NAMALWA (cell line): ENCODE results near the gene SPON1.
A peak's percentile ranks its signal among the peaks of the same experiment; 100 is the strongest.

Experiments
- DNase-seq: peaks from one replicate; pipeline ENCODE4 v3.0.0-alpha.2; 2015; ENCODE audit warnings: low spot score

SPON1 gene

GRCh38 chr11:13944016-13944415, 18.5 kb upstream of the SPON1 start:
- DNase-seq: no peak

GRCh38 chr11:13944911-13945425, 17.6 kb upstream of the SPON1 start:
- no peak for DNase-seq

DNA sequence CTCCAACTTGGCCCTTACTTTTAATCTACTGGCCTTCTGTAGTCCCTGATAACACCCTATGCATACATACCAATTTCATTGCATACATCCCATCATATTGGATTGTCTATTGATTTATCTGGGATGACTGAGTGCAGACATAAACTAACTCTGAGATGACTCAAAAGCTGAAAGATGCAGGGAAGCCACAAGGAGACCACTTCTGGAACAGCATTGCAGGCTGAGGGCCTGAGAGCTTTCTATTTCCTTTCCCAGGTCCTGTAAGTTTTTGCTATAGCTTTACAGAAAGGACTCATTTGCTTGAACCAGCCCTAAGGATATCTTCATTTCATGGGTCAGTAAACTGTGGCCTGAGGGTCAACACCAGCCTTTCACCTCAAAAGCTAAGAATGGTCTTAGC, 15.1 kb upstream of the SPON1 start:
- DNase-seq: no peak

DNA sequence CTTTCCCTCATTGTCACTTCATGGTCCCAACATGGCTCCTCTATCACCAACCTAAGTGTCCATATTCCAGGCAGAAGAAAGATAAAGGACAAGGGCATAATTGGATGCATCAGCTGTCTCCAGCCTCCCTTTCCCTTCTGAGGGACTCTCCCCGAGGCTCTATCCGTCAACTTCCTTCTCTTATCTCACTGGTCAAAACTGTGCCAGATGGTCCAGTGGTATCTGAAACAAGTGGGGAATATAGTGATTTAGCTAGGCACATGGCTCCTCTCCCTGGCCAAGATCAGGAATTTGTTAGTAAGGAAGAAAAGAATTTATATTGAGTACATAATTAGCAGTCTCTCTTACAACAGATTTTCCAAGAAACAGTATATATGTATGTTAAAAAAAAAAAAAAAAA, 12.6 kb upstream of the SPON1 start:
- DNase-seq: no peak

DNA sequence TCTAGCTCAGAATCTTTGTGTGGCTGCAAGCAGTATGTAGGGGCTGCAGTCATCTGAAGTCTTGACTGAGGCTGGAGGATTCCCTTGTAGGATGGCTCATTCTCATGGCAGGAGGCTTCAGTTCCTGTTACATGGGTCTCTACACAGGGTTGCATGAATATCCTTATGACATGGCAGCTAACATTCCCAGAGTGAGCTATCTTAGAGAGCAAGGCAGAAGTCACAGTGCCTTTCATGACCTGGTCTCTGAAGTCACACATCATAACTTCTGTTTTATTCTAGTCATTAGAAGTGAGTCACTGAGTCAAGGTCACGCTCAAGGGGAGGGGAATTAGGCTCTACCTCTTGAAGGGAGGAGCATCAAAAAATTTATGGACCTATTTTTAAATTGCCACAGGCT, 10.3 kb upstream of the SPON1 start:
- DNase-seq: no peak

- DNase-seq: no peak
Observed at GRCh38 chr11:13952668-13953067, 9.9 kb upstream of the SPON1 start.

- no peak for DNase-seq
Observed at GRCh38 chr11:13954591-13954990, 7.9 kb upstream of the SPON1 start.

DNA sequence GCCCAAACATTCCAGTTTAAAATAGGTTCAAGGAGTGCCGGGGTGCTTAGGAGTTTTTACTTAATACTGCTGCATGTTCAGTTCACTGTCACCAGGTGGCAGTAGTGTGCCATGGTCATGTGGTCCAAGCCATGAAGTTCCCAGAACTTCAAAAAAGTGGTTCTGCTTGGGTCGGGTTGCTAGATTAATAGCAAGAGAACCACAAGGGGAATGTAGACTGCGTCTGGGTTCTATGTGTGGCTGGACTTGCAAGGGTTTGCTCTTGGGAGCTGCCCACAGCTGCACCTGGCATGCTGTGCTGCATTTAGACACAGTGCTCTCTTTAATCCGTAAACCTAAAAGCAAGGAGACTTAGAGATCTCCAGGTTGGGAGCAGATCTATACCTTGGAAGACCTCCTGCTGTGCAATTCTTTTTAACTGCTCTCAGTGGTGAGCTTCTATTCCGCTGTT, 6.5 kb upstream of the SPON1 start:
- DNase-seq: peak; percentile 69

DNA sequence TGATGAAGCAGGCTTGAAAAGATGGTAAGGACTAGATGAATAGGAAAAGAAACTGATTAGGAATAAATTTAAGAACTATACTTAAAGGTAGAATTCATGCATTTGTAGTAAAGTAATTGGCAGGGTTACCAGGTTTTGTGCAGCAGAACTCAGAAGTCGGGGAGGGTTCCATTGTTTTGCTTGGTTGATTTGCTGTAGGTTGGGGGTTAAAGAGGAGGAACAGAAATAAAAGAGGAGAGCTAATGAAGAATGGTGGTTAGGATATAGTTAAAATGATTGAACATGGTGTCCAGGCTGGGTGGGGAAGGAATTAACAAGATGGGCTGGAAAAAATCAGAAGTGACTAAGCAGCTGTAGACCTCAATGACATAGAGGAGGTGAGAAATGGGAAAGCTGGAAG, 5.5 kb upstream of the SPON1 start:
- no peak for DNase-seq

DNA sequence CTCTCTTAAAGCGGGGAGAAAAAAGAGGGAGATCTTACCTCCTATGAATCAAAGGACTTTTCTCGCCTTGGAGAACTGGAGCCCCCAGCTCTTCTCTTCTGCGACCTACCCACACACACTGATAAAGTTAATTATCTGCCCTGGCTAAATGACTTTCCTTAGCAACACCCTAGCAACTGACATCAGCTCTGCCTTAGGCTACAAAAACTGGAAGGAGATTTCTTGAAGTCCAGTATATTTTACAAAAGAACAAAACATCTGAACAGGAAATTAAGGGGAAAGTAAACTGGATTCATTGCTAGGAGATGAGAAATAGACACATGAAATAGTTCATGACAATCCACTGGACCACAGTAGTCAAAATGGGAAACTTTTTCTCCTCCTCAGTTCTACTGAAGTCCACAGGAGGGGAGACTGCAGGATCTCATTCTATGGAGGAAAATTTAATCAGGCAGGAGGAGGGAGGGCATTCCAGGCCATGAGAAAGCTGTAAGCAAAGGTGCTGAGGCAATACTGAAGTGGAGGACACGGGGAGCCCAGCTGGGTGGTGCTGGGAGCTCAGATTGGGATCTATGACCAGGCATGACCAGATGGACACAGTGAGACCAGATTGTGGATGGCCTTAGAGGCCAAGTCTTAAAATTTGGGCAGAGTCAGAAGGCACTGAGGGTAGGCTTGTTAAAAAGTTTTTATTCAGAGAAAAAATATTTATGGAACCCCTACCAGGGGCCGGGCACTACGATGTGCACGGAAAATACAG, 3.7 kb upstream of the SPON1 start:
- DNase-seq: no peak

- DNase-seq: no peak
Observed at GRCh38 chr11:13962198-13962561, 343 bp upstream of the SPON1 start.

- DNase-seq: no peak
Observed at GRCh38 chr11:13963169-13963948, 836 bp downstream of the SPON1 start.

DNA sequence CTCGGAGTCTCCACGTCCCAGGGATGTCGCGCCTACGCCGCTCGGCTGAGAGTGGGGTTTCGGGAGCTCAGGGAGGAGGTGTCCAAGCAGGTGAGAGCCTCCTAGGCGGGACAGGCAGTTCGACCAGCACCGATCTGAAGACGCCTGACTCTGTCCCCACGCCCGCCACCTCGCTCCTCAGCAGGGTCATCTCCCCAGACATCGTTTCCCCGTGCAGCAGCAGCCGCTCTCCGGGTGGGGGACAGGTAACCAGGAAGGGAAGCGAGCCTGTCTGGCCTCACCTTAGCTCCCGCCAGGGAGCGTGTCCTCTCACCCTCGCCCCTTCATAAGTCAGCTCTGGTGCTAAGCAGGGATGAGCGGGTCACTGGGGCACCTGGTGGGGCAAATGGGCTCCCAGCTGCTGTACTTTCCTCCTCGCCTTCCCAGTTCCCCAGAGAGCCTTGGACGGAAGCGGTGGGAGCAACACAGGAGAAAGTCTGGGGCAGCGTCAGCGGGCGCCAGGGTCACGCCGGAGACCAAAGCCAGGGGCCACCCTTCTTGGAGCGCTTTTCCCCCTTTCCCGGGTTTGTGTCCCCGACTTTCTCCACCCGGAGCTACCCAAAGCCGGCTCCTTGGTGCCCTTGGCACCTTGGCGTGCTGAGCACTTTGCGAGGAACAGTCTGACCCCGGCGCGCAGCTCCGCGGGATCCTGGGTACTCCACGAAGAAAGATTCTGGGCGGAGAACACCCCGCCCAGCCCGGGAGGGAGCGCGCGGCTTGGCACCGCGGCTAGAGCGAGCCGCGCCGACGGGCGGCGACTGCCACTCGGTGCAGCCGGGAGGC, 1.6 kb downstream of the SPON1 start:
- DNase-seq: no peak

GRCh38 chr11:13964771-13965074, 2.2 kb downstream of the SPON1 start:
- no peak for DNase-seq

- no peak for DNase-seq
Observed at GRCh38 chr11:13965337-13965736, 2.8 kb downstream of the SPON1 start.

- no peak for DNase-seq
Observed at GRCh38 chr11:13966013-13966412, 3.5 kb downstream of the SPON1 start.

DNA sequence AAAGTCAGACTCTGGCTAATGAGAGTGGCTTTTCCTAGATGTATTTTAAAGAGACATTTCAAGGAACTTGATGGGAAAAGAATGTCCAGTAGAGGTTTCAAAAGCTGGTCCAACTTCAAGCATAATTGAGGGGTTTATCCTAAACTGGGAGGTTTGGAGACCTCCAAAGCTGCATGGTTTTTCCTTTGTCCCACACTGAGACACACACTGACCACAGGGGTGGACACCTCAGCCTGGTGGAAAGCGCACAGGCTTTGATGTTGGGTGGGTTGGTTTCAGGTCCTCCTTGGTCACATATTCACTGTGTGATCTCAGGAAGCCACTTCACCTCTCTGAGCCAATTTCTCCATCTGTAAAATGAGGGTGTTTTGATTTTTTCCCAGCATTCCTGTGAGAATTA, 4.0 kb downstream of the SPON1 start:
- DNase-seq: no peak

- no peak for DNase-seq
Observed at GRCh38 chr11:13970986-13971385, 8.5 kb downstream of the SPON1 start.

GRCh38 chr11:13972043-13972910, 9.8 kb downstream of the SPON1 start:
- DNase-seq: no peak

DNA sequence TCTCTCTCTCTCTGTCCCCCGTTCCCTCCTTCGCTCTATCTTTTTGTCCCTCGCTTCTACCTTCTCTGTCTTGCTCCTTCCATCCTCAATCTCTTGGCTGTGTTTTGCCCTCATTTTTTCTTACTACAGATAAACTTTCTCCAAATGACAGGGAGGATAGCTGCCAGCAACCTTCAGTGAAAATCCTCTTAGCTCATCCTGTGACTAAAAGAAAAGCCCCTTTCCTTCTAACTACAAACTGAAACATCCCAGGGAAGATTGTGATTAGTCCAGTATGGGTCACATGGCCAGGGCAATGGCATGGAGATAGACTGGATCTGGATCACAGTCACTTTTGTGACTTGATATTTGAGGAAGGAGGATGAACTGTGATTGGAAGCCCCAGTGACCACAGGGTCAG, 10.4 kb downstream of the SPON1 start:
- no peak for DNase-seq

DNA sequence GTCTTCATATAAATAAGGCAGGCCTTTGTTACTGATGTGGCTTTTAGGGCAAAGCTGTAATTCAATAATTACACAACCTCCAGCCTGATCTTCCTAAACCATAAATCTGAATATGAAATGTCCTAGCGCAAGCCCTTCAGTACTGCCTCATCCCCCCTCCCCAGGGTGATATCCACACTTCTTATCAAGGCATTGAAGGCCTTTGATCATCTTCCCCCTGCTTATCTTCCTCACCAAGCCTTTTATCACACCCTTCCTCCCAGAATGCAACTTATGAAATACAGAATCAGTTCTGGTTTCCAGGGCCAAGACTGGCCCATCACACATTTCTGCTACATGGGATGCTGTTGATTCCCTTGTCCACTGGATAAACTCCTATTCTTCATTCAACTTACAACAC, 12.1 kb downstream of the SPON1 start:
- DNase-seq: no peak
